Suprapubic skin (tissue), 4 donors: ENCODE results near the gene OMP. TPM values are rescaled to one million over a fixed set of nuclear protein-coding genes. Genes with fewer than 3 reads are reported as not detected.

Experiments
- DNase-seq, 2 donors: peaks; one replicate each; pipeline ENCODE4 v3.0.0-alpha.2; 2019; ENCODE audit warnings: low spot score in 2 of 2
- H3K27ac ChIP-seq: fragments of 200-600 bp; sonication (generic); one replicate; pipeline ENCODE4 v1.5.1; 2019
- H3K27me3 ChIP-seq: fragments of 200-600 bp; sonication (generic); one replicate; pipeline ENCODE4 v1.5.1; 2019
- H3K36me3 ChIP-seq: fragments of 200-600 bp; sonication (generic); one replicate; pipeline ENCODE4 v1.5.1; 2019
- H3K4me1 ChIP-seq: fragments of 200-600 bp; sonication (generic); one replicate; pipeline ENCODE4 v1.5.1; 2019
- H3K4me3 ChIP-seq: fragments of 200-600 bp; sonication (generic); one replicate; pipeline ENCODE4 v1.5.1; 2019; ENCODE audit warnings: mild to moderate bottlenecking
- H3K9me3 ChIP-seq: fragments of 200-600 bp; sonication (generic); one replicate; pipeline ENCODE4 v1.5.1; 2019
- CTCF ChIP-seq, 2 donors: fragments of 200-600 bp in 1 of 2; fragments of 450-650 bp in 1 of 2; sonication (generic) in 1 of 2; IDR thresholded peaks; one replicate each; pipeline ENCODE4 v1.5.1; 2016 to 2019; ENCODE audit warnings: antibody characterized with exemption in 2 of 2, mild to moderate bottlenecking in 1 of 2, moderate library complexity in 1 of 2
- EP300 ChIP-seq: sonication (generic); formaldehyde crosslinking; IDR thresholded peaks from one replicate; pipeline ENCODE4 v1.6.1; 2017; ENCODE audit warnings: antibody characterized with exemption
- POLR2A ChIP-seq, 2 donors: fragments of 450-650 bp; IDR thresholded peaks; one replicate each; pipeline ENCODE4 v1.6.1; 2017; ENCODE audit warnings: antibody characterized with exemption in 2 of 2, mild to moderate bottlenecking in 2 of 2, moderate library complexity in 2 of 2
- POLR2AphosphoS5 ChIP-seq, 3 donors: sonication (generic); formaldehyde crosslinking; IDR thresholded peaks; one replicate each; pipeline ENCODE4 v1.6.1; 2017; ENCODE audit warnings: antibody characterized with exemption in 3 of 3
- WGBS: methylation state at CpG from one replicate; pipeline ENCODE4 v1.1.5; 2018; 5-methylcytosine and 5-hydroxymethylcytosine counted together
- total RNA-seq, 4 donors: library from RNA; depleted of rRNA; stranded (reverse); fragments of >200 nt; gene quantifications; one replicate each; pipeline ENCODE4 v1.1.0, GENCODE V29; 2016

The OMP gene
- total RNA-seq, 4 donors from 2014 or later, result 9.6 TPM; not detected in 3

- peaks cover 22% of the 10 kb centered on the region for H3K4me1 ChIP-seq
Observed at GRCh38 chr11:77066229-77067042, 36.2 kb upstream of the OMP start, which contains the start of gene CAPN5. CAPN5 (plus strand) TSS chr11:77066971; CDS start chr11:77084887, 17,916 bp downstream.

GRCh38 chr11:77067861-77068443 lies 34.7 kb upstream of the OMP start:
- DNase-seq, result peak; percentile 60 to 80
- Histone ChIP-seq H3K27ac (no peak overlapping the region), H3K4me1 (peaks cover 34% of the 10 kb centered on the region)

More at GRCh38 chr11:77066229-77067042, 36.2 kb upstream of the OMP start, which contains the start of gene CAPN5:
- peak within 1 kb of the TSS; percentile 80 for H3K4me3 ChIP-seq
- H3K27me3 ChIP-seq, result no peaks in the 10 kb centered on the region
- no peak for TF ChIP-seq EP300
- no peak for TF ChIP-seq POLR2AphosphoS5 (IDR thresholded peaks at IDR 0.05)
- TF ChIP-seq POLR2A (IDR thresholded peaks at IDR 0.05), result peak in 1 of 2 donors; percentile 60
- peak in 1 of 2 donors; percentile 37 for TF ChIP-seq CTCF (IDR thresholded peaks at IDR 0.05)
- H3K36me3 ChIP-seq, result no peaks in the 10 kb centered on the region
- peak within 1 kb of the TSS; percentile 80 for H3K27ac ChIP-seq
- DNase-seq, result peak; percentile 90 to 91
- no peaks in the 10 kb centered on the region for H3K9me3 ChIP-seq
- 1% methylated on average over 23 of the region's 69 CpGs for WGBS

GRCh38 chr11:77068457-77069335 lies 33.9 kb upstream of the OMP start:
- Histone ChIP-seq H3K4me1 (peaks cover 41% of the 10 kb centered on the region), H3K4me3 (no peak overlapping the region), H3K27ac (no peak overlapping the region), H3K27me3 (no peaks in the 10 kb centered on the region), H3K9me3 (no peaks in the 10 kb centered on the region), H3K36me3 (no peaks in the 10 kb centered on the region)
- 80% methylated on average over 7 of the region's 7 CpGs for WGBS
- DNase-seq, result peak; percentile 47 to 62
- TF ChIP-seq EP300 (no peak), POLR2AphosphoS5 (IDR thresholded peaks at IDR 0.05) (no peak), CTCF (IDR thresholded peaks at IDR 0.05) (no peak), POLR2A (IDR thresholded peaks at IDR 0.05) (no peak)

More at GRCh38 chr11:77067861-77068443, 34.7 kb upstream of the OMP start:
- Histone ChIP-seq H3K9me3 (no peaks in the 10 kb centered on the region), H3K36me3 (no peaks in the 10 kb centered on the region), H3K4me3 (peak overlapping the region; percentile 80), H3K27me3 (no peaks in the 10 kb centered on the region)
- TF ChIP-seq POLR2AphosphoS5 (IDR thresholded peaks at IDR 0.05) (no peak), EP300 (no peak), POLR2A (IDR thresholded peaks at IDR 0.05) (no peak), CTCF (IDR thresholded peaks at IDR 0.05) (no peak)
- 80% methylated on average over 7 of the region's 8 CpGs for WGBS

GRCh38 chr11:77069336-77069968 lies 33.2 kb upstream of the OMP start:
- 88% methylated on average over 6 of the region's 6 CpGs for WGBS

More at GRCh38 chr11:77069336-77069968, 33.2 kb upstream of the OMP start:
- H3K9me3 ChIP-seq, result no peaks in the 10 kb centered on the region
- peaks cover 49% of the 10 kb centered on the region for H3K4me1 ChIP-seq
- no peak overlapping the region for H3K27ac ChIP-seq
- H3K36me3 ChIP-seq, result no peaks in the 10 kb centered on the region
- DNase-seq, result peak; percentile 41 to 44
- no peaks in the 10 kb centered on the region for H3K27me3 ChIP-seq
- no peak overlapping the region for H3K4me3 ChIP-seq
- TF ChIP-seq CTCF (IDR thresholded peaks at IDR 0.05), result no peak
- TF ChIP-seq POLR2A (IDR thresholded peaks at IDR 0.05), result no peak
- TF ChIP-seq POLR2AphosphoS5 (IDR thresholded peaks at IDR 0.05), result no peak
- TF ChIP-seq EP300, result no peak
